K562 (cell line): Measurements from ENCODE around the gene CD9. TPM values are rescaled to one million over a fixed set of nuclear protein-coding genes. Genes with fewer than 3 reads are reported as not detected.

Experiments used
- ATAC-seq: fragments of 200-7000 bp; cut with Tn5 transposase; 3 replicates; pipeline ENCODE4 v1.9.1; 2020; ENCODE audit warnings: moderate library complexity
- BruUV-seq: library from RNA; stranded (reverse); fragments of 400-500 nt; replicated peaks from 2 replicates; lab custom pipeline; 2021; lab: Mats Ljungman, UMichigan
- CTCF ChIA-PET: fragments of 300-600 bp; formaldehyde crosslinking; extraction: SDS; loops from one replicate; lab custom pipeline; 2021; ENCODE audit warnings: low intra/inter-chr PET ratio; lab: Yijun Ruan, JAX
- POLR2A ChIA-PET: fragments of 300-600, 350-650 bp; sonication (Branson Sonifier 250); formaldehyde crosslinking; extraction: SDS; loops from one replicate; lab custom pipeline; 2021; ENCODE audit warnings: antibody characterized with exemption, inconsistent platforms; lab: Yijun Ruan, JAX
- DNase-seq, 4 experiments: peaks; one replicate each; pipeline versions ENCODE4 v3.0.0 to v3.0.0-alpha.2; 2011 to 2018; ENCODE audit warnings: low spot score in 3 of 4, mixed read lengths in 3 of 4; ENCODE audit errors: extremely low read depth in 1 of 4
- FAIRE-seq: peaks from 2 replicates; lab custom pipeline; 2011; peaks lifted over from hg19 to GRCh38; lab: Jason Lieb, UNC
- H2AFZ ChIP-seq: 2 replicates; pipeline ENCODE4 v1.6.0; 2011; ENCODE audit warnings: low read depth, low read length, control low read depth, inconsistent platforms
- H3K27ac ChIP-seq: fragments of 200-600 bp; 3 replicates; pipeline ENCODE4 v1.8.0; 2011; ENCODE audit warnings: low read depth, mild to moderate bottlenecking, control low read depth, inconsistent platforms, low read length, moderate library complexity, mixed read lengths; ENCODE audit errors: extremely low read depth
- H3K27me3 ChIP-seq, 2 experiments: fragments of 300-600 bp in 1 of 2; 2 replicates in 1 of 2; 3 replicates in 1 of 2; pipeline versions ENCODE4 v1.6.0 to v1.8.0; 2011; ENCODE audit warnings: inconsistent platforms in 2 of 2, low read length in 2 of 2, mild to moderate bottlenecking in 1 of 2, mixed read lengths in 1 of 2, moderate library complexity in 1 of 2; ENCODE audit not compliant: control insufficient read depth in 2 of 2, insufficient read depth in 2 of 2
- H3K36me3 ChIP-seq: fragments of 300-600 bp; 3 replicates; pipeline ENCODE4 v1.8.0; 2011; ENCODE audit warnings: mild to moderate bottlenecking, low read length, inconsistent platforms; ENCODE audit not compliant: control insufficient read depth, insufficient read depth
- H3K4me1 ChIP-seq, 2 experiments: fragments of 200-600 bp in 1 of 2; replicated peaks in 1 of 2; 2 replicates in 1 of 2; 3 replicates in 1 of 2; pipeline versions ENCODE4 v1.5.1 to v1.8.0; 2011; ENCODE audit warnings: inconsistent platforms in 2 of 2, low read length in 2 of 2, mild to moderate bottlenecking in 1 of 2, mixed read lengths in 1 of 2, moderate library complexity in 1 of 2; ENCODE audit not compliant: control insufficient read depth in 2 of 2, insufficient read depth in 2 of 2
- H3K4me2 ChIP-seq: 2 replicates; pipeline ENCODE4 v1.6.1; 2011; ENCODE audit warnings: low read length, control low read depth, inconsistent platforms, mixed read lengths; ENCODE audit not compliant: insufficient read depth
- H3K4me3 ChIP-seq: fragments of 200-600 bp; sonication (generic), shearing (Covaris generic); 2 replicates; pipeline ENCODE4 v1.5.1; 2016; ENCODE audit warnings: control low read depth, inconsistent platforms
- H3K79me2 ChIP-seq: fragments of 200-600 bp; 3 replicates; pipeline ENCODE4 v1.8.0; 2011; ENCODE audit warnings: low read length, inconsistent platforms; ENCODE audit not compliant: control insufficient read depth, insufficient read depth
- H3K9ac ChIP-seq, 2 experiments: 2 replicates each; pipeline versions ENCODE4 v1.6.0 to v1.6.1; 2011; ENCODE audit warnings: low read depth in 2 of 2, low read length in 2 of 2, control low read depth in 1 of 2, inconsistent platforms in 1 of 2, mild to moderate bottlenecking in 1 of 2, mixed read lengths in 1 of 2; ENCODE audit not compliant: insufficient read depth in 1 of 2
- H3K9me1 ChIP-seq: one replicate; pipeline ENCODE4 v1.6.0; 2011; ENCODE audit warnings: inconsistent platforms, mild to moderate bottlenecking, low read length, moderate library complexity; ENCODE audit not compliant: control insufficient read depth, insufficient read depth
- H3K9me3 ChIP-seq: replicated peaks from 2 replicates; pipeline ENCODE4 v1.5.1; 2011; ENCODE audit warnings: low read depth, low read length, inconsistent platforms; ENCODE audit not compliant: control insufficient read depth, insufficient read depth
- H4K20me1 ChIP-seq: replicated peaks from 2 replicates; pipeline ENCODE4 v1.6.1; 2011; ENCODE audit warnings: low read length, inconsistent platforms, mixed read lengths; ENCODE audit not compliant: control insufficient read depth, insufficient read depth
- ILF3 ChIP-seq: fragments of 450-650 bp; IDR thresholded peaks from 2 replicates; pipeline ENCODE4 v1.6.1; 2018; ENCODE audit warnings: antibody characterized with exemption, mild to moderate bottlenecking, moderate library complexity, borderline replicate concordance
- LARP7 ChIP-seq: fragments of 450-650 bp; IDR thresholded peaks from 2 replicates; pipeline ENCODE4 v1.6.1; 2016
- ZFPM2 ChIP-seq: fragments of 250-450 bp; sonication (Bioruptor Pico); IDR thresholded peaks from 2 replicates; pipeline ENCODE4 v1.5.1; 2022; ENCODE audit warnings: mild to moderate bottlenecking
- ZKSCAN8 ChIP-seq: fragments of 200-800 bp; sonication (Bioruptor generic); IDR thresholded peaks from 2 replicates; pipeline ENCODE4 v1.6.1; 2016; ENCODE audit warnings: missing genetic modification characterization, missing compliant biosample characterization
- WGBS: fragments of 100-300 bp; shearing (Covaris generic); methylation state at CpG from one replicate; pipeline ENCODE4 v1.1.6; 2016; ENCODE audit warnings: low coverage, mixed read lengths; ENCODE audit not compliant: insufficient coverage; ENCODE audit errors: missing lambda C conversion rate; 5-methylcytosine and 5-hydroxymethylcytosine counted together
- in situ Hi-C: fragments of 300-500 bp; cut with MboI; formaldehyde crosslinking; loops from 4 replicates; pipeline ENCODE4 v1.15.0; 2018; ENCODE audit warnings: inconsistent platforms, mixed read lengths
- intact Hi-C: fragments of 100-400 bp; cut with micrococcal nuclease; formaldehyde crosslinking; loops from 2 replicates; pipeline ENCODE4 v1.14.2; 2022
- polyA plus RNA-seq, 8 experiments: library from polyadenylated mRNA; depleted of rRNA in 4 of 8; stranded (reverse) in 5 of 8; unstranded in 3 of 8; fragments of >200 nt; fragmentation: Nextera tagmentation in 2 of 8; fragmentation: Illumina TruSeq in 1 of 8; extraction: Ambion mirVana in 2 of 8; extraction: Trizol in 1 of 8; gene quantifications; 2 replicates each; pipeline versions ENCODE4 v1.2.1 to v1.2.3, GENCODE V29; 2011 to 2014; ENCODE audit warnings: inconsistent platforms in 1 of 8, missing spikeins in 1 of 8
- total RNA-seq, 7 experiments: library from RNA; depleted of rRNA in 6 of 7; stranded (reverse); fragments of >200 nt in 6 of 7; fragmentation: Illumina TruSeq in 2 of 7; extraction: Trizol in 2 of 7; gene quantifications; 2 replicates each; pipeline versions ENCODE4 v1.2.1 to v1.2.3, GENCODE V29; 2011 to 2021; ENCODE audit warnings: low replicate concordance in 1 of 7
- TF ChIP-seq, protein P1 (sequence below): fragments of 150-350 bp; conservative IDR thresholded peaks from 2 replicates; pipeline ENCODE4 v1.6.1; 2014; ENCODE audit warnings: low read length
- TF ChIP-seq, protein P2 (sequence below): fragments of 450-650 bp; IDR thresholded peaks from 2 replicates; pipeline ENCODE4 v1.7.1; 2018; ENCODE audit warnings: mild to moderate bottlenecking, low read depth; ENCODE audit not compliant: partially characterized antibody

Gene CD9
- total and polyA plus RNA-seq, 9 of the 15 experiments (the other 6 are each of a cell fraction or from before 2014, with no cell fraction given) = 0.43 to 5.6 (median 0.62) TPM

DNA sequence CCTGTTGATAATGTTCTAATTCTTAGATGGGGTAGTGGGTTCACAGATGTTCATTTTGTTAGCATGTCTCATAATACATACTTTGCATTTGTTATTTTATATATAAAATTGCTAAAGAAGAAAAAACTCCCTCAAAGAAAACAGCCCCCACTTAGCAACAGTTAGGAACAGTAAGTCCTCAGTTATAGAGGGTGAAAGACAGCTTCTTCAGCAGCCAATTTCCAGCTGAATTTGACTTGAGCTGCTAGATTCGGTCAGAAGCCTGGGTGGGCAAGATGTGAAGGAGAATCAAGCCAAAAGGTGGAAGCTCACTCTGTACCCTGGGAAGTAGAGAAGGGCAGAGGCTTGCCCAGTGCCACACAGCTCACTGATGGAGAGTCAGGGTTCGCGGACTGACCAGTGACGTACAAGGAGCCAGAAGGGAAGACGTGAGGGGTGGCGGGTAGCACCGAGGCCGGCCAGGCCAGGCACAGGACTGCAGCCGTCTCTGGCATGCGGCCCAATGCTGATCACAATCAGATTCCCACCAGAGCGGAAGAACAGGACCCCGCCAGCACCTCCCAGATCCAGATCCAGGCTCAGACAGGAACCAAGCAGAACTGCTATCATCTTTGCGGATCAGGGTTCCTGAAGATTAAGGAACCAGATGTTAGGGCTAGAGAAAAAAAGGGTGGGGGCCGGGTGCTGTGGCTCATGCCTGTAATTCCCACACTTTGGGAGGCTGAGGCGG lies 45.3 kb upstream of the CD9 start (continued):
- TF ChIP-seq, protein P1, sequence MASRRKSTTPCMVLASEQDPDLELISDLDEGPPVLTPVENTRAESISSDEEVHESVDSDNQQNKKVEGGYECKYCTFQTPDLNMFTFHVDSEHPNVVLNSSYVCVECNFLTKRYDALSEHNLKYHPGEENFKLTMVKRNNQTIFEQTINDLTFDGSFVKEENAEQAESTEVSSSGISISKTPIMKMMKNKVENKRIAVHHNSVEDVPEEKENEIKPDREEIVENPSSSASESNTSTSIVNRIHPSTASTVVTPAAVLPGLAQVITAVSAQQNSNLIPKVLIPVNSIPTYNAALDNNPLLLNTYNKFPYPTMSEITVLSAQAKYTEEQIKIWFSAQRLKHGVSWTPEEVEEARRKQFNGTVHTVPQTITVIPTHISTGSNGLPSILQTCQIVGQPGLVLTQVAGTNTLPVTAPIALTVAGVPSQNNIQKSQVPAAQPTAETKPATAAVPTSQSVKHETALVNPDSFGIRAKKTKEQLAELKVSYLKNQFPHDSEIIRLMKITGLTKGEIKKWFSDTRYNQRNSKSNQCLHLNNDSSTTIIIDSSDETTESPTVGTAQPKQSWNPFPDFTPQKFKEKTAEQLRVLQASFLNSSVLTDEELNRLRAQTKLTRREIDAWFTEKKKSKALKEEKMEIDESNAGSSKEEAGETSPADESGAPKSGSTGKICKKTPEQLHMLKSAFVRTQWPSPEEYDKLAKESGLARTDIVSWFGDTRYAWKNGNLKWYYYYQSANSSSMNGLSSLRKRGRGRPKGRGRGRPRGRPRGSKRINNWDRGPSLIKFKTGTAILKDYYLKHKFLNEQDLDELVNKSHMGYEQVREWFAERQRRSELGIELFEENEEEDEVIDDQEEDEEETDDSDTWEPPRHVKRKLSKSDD = no peak

DNA sequence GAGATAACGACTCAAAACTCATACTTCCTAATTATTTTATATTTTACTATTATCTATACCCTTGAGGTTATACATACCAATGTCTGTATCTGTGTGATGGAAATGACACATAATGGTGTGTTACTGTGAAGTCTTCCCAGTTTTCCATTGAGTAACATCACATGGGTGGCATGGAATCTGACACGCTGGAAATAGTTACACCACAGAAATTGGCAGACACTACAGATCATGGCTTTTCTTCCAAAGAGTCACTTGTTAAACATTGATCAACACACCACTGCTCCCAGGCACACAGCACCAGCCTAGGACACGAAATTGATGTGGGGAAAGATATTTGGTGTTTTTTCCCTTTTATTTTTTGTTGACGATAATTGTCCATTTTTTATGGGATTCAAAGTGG lies 42.7 kb upstream of the CD9 start:
- H3K36me3 ChIP-seq = no peaks in the 10 kb centered on the region
- peaks cover 0 to 19% of the 10 kb centered on the region in 2 experiments; a peak in 4 of 5 replicates for H3K4me1 ChIP-seq
- no peak for DNase-seq
- H3K9me3 ChIP-seq = no peaks in the 10 kb centered on the region
- H3K4me3 ChIP-seq = no peak overlapping the region
- in situ Hi-C loops = no loop called here
- intact Hi-C loops = no loop called here
- FAIRE-seq = no peak
- ATAC-seq = no peak
- H3K9ac ChIP-seq = no peak overlapping the region
- H3K27me3 ChIP-seq = no peaks in the 10 kb centered on the region
- H3K9me1 ChIP-seq = no peaks in the 10 kb centered on the region
- no peak overlapping the region for H3K27ac ChIP-seq
- no peaks in the 10 kb centered on the region for H3K79me2 ChIP-seq
- POLR2A ChIA-PET = no interaction called here
- H3K4me2 ChIP-seq = no peak overlapping the region
- 59% methylated on average over 4 of the region's 4 CpGs for WGBS
- no peaks in the 10 kb centered on the region for H4K20me1 ChIP-seq
- H2AFZ ChIP-seq = no peak overlapping the region
- CTCF ChIA-PET = no interaction called here
- no TSS peak for BruUV-seq
- TF ChIP-seq ZFPM2 (CRISPR knock-in tag) (no peak), LARP7 (no peak), ILF3 (no peak), ZKSCAN8 (no peak)
- TF ChIP-seq, protein P2, sequence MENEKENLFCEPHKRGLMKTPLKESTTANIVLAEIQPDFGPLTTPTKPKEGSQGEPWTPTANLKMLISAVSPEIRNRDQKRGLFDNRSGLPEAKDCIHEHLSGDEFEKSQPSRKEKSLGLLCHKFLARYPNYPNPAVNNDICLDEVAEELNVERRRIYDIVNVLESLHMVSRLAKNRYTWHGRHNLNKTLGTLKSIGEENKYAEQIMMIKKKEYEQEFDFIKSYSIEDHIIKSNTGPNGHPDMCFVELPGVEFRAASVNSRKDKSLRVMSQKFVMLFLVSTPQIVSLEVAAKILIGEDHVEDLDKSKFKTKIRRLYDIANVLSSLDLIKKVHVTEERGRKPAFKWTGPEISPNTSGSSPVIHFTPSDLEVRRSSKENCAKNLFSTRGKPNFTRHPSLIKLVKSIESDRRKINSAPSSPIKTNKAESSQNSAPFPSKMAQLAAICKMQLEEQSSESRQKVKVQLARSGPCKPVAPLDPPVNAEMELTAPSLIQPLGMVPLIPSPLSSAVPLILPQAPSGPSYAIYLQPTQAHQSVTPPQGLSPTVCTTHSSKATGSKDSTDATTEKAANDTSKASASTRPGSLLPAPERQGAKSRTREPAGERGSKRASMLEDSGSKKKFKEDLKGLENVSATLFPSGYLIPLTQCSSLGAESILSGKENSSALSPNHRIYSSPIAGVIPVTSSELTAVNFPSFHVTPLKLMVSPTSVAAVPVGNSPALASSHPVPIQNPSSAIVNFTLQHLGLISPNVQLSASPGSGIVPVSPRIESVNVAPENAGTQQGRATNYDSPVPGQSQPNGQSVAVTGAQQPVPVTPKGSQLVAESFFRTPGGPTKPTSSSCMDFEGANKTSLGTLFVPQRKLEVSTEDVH = no peak
